Esophagus squamous epithelium (tissue), 4 donors: ENCODE measurements around the gene MTX3.
A peak's percentile ranks its signal among the peaks of the same experiment; 100 is the strongest.

Experiments
- CTCF ChIP-seq, 6 experiments: fragments of 450-650 bp in 4 of 6; fragments of 200-600 bp in 2 of 6; sonication (generic) in 2 of 6; IDR thresholded peaks; one replicate each; pipeline ENCODE4 v1.5.1; 2016 to 2019; ENCODE audit warnings: antibody characterized with exemption in 6 of 6, mild to moderate bottlenecking in 4 of 6, moderate library complexity in 4 of 6
- POLR2A ChIP-seq, 4 donors: fragments of 450-650 bp; IDR thresholded peaks; one replicate each; pipeline ENCODE4 v1.6.1; 2017; ENCODE audit warnings: antibody characterized with exemption in 4 of 4, mild to moderate bottlenecking in 4 of 4, moderate library complexity in 3 of 4

- TF ChIP-seq CTCF (IDR thresholded peaks at IDR 0.05) = no peak
- peak in 2 of 4 donors; percentile 44 to 46 for TF ChIP-seq POLR2A (IDR thresholded peaks at IDR 0.05)
Measured at GRCh38 chr5:79990598-79991507, at the start of gene MTX3.
